ENCODE measurements around the gene P2RX3.

P2RX3 gene

GRCh38 chr11:57331720-57332119 is 6.4 kb upstream of the P2RX3 start:
- TF ChIP-seq POLR2AphosphoS5 (IDR thresholded peaks at IDR 0.05; ENCODE audit: low read depth, low read length) (no peak), REST (IDR thresholded peaks at IDR 0.05; ENCODE audit: insufficient read depth in 1 of 2, low read depth in 2 of 2, low read length in 2 of 2) (no peak), FOXP2 (optimal IDR thresholded peaks at IDR 0.05; ENCODE audit: borderline replicate concordance, extremely low read depth, extremely low read length, insufficient read depth) (no peak), TAF1 (IDR thresholded peaks at IDR 0.05; ENCODE audit: borderline replicate concordance, insufficient read depth, low read length) (no peak), SIN3A (IDR thresholded peaks at IDR 0.05; ENCODE audit: borderline replicate concordance, insufficient read depth, low read length) (no peak)

- no peak for TF ChIP-seq POLR2AphosphoS5 (IDR thresholded peaks at IDR 0.05; ENCODE audit: low read depth, low read length)
- no peak for TF ChIP-seq REST (IDR thresholded peaks at IDR 0.05; ENCODE audit: insufficient read depth in 1 of 2, low read depth in 2 of 2, low read length in 2 of 2)
Measured at GRCh38 chr11:57332694-57333440, 5.3 kb upstream of the P2RX3 start.

GRCh38 chr11:57335023-57335342 is 3.2 kb upstream of the P2RX3 start:
- TF ChIP-seq FOXP2 (optimal IDR thresholded peaks at IDR 0.05; ENCODE audit: borderline replicate concordance, extremely low read depth, extremely low read length, insufficient read depth) = no peak
- no peak for TF ChIP-seq REST (IDR thresholded peaks at IDR 0.05; ENCODE audit: insufficient read depth in 1 of 2, low read depth in 2 of 2, low read length in 2 of 2)
- TF ChIP-seq SIN3A (IDR thresholded peaks at IDR 0.05; ENCODE audit: borderline replicate concordance, insufficient read depth, low read length) = no peak
- no peak for TF ChIP-seq POLR2AphosphoS5 (IDR thresholded peaks at IDR 0.05; ENCODE audit: low read depth, low read length)
- no peak for TF ChIP-seq TAF1 (IDR thresholded peaks at IDR 0.05; ENCODE audit: borderline replicate concordance, insufficient read depth, low read length)

- TF ChIP-seq REST (IDR thresholded peaks at IDR 0.05; ENCODE audit: insufficient read depth in 1 of 2, low read depth in 2 of 2, low read length in 2 of 2) = 0 out of 4 replicates have a peak, but pooled peaks have one; percentile 33 to 35
- TF ChIP-seq FOXP2 (optimal IDR thresholded peaks at IDR 0.05; ENCODE audit: borderline replicate concordance, extremely low read depth, extremely low read length, insufficient read depth) = peak; percentile 98
- peak; percentile 98 for TF ChIP-seq TAF1 (IDR thresholded peaks at IDR 0.05; ENCODE audit: borderline replicate concordance, insufficient read depth, low read length)
- peak; percentile 90; the same call in 1 of the 2 replicates for TF ChIP-seq SIN3A (IDR thresholded peaks at IDR 0.05; ENCODE audit: borderline replicate concordance, insufficient read depth, low read length)
- TF ChIP-seq POLR2AphosphoS5 (IDR thresholded peaks at IDR 0.05; ENCODE audit: low read depth, low read length) = peak; percentile 80; the same call in 1 of the 2 replicates
Measured at GRCh38 chr11:57335343-57336110, 2.6 kb upstream of the P2RX3 start, which contains the start of gene SSRP1. Gene SSRP1 (minus strand): TSS chr11:57335892. CDS start chr11:57335121, 771 bp downstream.

Measured in PFSK-1 (cell line).